Cardiac fibroblast (primary cell): ENCODE data around the gene PPP1CA.
A peak's percentile ranks its signal among the peaks of the same experiment; 100 is the strongest.

ENCODE experiments used
- DNase-seq, 2 donors: peaks; one replicate each; pipeline versions ENCODE4 v3.0.0 to v3.0.0-alpha.2; 2010; ENCODE audit warnings: low read depth in 2 of 2
- H3K4me3 ChIP-seq, 2 donors: replicated peaks in 1 of 2; 1 replicate in 1 of 2; 2 replicates in 1 of 2; pipeline ENCODE4 v1.5.1; 2011; ENCODE audit warnings: low read depth in 2 of 2, low read length in 2 of 2, mild to moderate bottlenecking in 2 of 2, moderate library complexity in 1 of 2
- TF ChIP-seq, protein P1 (sequence below): IDR thresholded peaks from one replicate; pipeline ENCODE4 v1.5.1; 2011; ENCODE audit warnings: low read depth, mild to moderate bottlenecking, low read length, inconsistent platforms

The PPP1CA gene

GRCh38 chr11:67437082-67437808 lies 35.6 kb upstream of the PPP1CA start, which contains the start of gene PTPRCAP:
Gene PTPRCAP (minus strand): TSS chr11:67437682. CDS start chr11:67437619, 63 bp downstream.
- TF ChIP-seq, protein P1, sequence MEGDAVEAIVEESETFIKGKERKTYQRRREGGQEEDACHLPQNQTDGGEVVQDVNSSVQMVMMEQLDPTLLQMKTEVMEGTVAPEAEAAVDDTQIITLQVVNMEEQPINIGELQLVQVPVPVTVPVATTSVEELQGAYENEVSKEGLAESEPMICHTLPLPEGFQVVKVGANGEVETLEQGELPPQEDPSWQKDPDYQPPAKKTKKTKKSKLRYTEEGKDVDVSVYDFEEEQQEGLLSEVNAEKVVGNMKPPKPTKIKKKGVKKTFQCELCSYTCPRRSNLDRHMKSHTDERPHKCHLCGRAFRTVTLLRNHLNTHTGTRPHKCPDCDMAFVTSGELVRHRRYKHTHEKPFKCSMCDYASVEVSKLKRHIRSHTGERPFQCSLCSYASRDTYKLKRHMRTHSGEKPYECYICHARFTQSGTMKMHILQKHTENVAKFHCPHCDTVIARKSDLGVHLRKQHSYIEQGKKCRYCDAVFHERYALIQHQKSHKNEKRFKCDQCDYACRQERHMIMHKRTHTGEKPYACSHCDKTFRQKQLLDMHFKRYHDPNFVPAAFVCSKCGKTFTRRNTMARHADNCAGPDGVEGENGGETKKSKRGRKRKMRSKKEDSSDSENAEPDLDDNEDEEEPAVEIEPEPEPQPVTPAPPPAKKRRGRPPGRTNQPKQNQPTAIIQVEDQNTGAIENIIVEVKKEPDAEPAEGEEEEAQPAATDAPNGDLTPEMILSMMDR = no peak
- no peak for DNase-seq
- no peak within 1 kb of the TSS for H3K4me3 ChIP-seq

GRCh38 chr11:67436459-67437081 lies 34.9 kb upstream of the PPP1CA start:
- peak; percentile 14 to 21 for DNase-seq
- no peak overlapping the region for H3K4me3 ChIP-seq
- TF ChIP-seq, protein P1 = no peak

DNA sequence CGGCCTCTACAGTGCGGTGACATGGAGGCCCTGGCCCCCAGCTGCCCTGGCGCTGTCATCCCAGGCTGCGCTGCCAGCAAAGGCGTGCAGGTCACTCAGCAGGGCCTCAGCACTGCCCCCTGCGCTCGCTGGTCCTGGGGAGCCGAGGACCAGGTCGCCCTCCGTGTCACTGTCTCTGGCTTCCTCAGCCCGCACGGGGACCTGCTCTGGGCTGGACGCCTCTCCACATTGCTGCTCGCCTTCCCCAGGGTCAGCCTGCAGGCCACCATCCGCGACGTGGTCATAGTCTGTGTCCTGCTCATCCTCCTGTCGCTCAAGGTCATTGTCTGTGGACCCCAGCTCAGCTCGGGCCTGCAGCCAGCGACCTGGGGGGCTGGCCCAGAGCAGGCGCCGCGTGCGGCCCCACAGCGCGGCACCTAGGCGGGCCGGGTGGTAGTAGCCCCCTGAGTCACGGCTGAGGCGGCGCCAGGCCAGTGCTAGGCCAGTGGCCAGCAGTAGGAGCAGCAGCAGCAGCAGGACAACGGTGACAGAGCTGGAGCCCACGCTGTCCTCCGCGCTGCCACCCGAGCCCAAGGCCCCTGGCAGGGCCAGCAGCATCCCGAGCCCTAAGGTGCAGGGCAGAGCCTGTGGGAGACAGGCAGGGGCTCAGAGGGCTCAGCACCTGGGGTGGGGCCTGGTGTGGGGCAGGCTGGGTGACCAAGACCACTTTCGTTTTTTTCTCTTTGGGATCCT lies 34.2 kb upstream of the PPP1CA start:
- H3K4me3 ChIP-seq = no peak overlapping the region
- no peak for DNase-seq
- TF ChIP-seq, protein P1 = no peak

DNA sequence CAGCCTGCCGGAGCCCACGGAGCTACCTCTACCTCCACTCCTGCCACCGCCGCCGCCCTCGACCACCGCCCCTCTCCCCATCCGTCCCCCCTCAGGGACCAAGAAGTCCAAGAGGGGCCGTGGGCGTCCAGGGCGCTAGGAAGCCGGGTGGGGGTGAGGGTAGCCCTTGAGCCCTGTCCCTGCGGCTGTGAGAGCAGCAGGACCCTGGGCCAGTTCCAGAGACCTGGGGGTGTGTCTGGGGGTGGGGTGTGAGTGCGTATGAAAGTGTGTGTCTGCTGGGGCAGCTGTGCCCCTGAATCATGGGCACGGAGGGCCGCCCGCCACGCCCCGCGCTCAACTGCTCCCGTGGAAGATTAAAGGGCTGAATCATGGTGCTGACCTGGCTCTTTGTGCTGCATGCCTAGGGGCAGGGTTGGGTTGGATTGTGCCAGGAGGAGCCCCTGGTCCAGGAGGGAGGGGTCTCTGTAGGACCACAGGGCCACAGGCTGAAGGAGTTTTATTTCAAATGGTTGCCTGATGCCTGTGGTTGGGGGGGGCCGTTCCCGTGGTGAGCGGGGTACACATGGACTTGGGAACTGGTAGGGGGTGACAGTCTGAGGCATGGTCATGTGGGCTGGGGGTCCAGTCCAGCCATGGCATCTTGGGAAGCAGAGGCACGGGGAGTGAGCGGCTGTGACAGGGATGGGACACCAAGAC lies 33.5 kb upstream of the PPP1CA start:
- no peak for DNase-seq
- no peak overlapping the region for H3K4me3 ChIP-seq
- TF ChIP-seq, protein P1 = no peak

DNA sequence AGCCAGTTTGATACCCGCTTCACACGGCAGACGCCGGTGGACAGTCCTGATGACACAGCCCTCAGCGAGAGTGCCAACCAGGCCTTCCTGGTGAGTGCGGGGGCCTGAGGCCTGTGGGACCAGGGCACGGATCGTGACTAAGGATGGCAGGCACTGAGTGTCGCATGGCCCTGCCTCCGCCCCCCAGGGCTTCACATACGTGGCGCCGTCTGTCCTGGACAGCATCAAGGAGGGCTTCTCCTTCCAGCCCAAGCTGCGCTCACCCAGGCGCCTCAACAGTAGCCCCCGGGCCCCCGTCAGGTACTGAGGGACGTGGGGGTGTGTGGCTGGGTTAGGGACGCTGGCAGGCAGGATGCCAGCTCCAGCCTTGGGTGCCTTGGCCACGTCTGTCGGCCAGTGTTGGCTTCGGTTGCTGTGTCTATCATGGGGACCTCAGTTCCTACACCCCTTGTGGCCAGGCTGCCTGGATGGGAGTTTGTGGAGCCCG lies 32.8 kb upstream of the PPP1CA start:
- TF ChIP-seq, protein P1 = no peak
- no peak for DNase-seq
- no peak overlapping the region for H3K4me3 ChIP-seq
